Thyroid gland (tissue), 4 donors: ENCODE results near the gene TSPAN5. TPM values are rescaled to one million over a fixed set of nuclear protein-coding genes. Genes with fewer than 3 reads are reported as not detected.

Experiments used
- DNase-seq, 2 donors: peaks; one replicate each; pipeline ENCODE4 v3.0.0-alpha.2; 2019
- H3K27ac ChIP-seq, 3 donors: fragments of 200-600 bp; sonication (generic); 1 replicate in 2 of 3; 2 replicates in 1 of 3; pipeline ENCODE4 v1.5.1; 2016 to 2019; ENCODE audit warnings: mild to moderate bottlenecking in 1 of 3, moderate library complexity in 1 of 3
- H3K27me3 ChIP-seq: fragments of 200-600 bp; sonication (generic); one replicate; pipeline ENCODE4 v1.5.1; 2019
- H3K36me3 ChIP-seq, 2 donors: fragments of 200-600 bp; sonication (generic); one replicate each; pipeline ENCODE4 v1.5.1; 2016 to 2019
- H3K4me1 ChIP-seq, 2 donors: fragments of 200-600 bp; sonication (generic); one replicate each; pipeline ENCODE4 v1.5.1; 2017 to 2019
- H3K4me3 ChIP-seq, 3 donors: fragments of 200-600 bp; sonication (generic); replicated peaks in 1 of 3; 1 replicate in 2 of 3; 2 replicates in 1 of 3; pipeline ENCODE4 v1.5.1; 2016; ENCODE audit warnings: mild to moderate bottlenecking in 1 of 3
- H3K9me3 ChIP-seq: fragments of 200-600 bp; sonication (generic); one replicate; pipeline ENCODE4 v1.5.1; 2017
- POLR2A ChIP-seq, 2 donors: fragments of 450-650 bp; IDR thresholded peaks; one replicate each; pipeline ENCODE4 v1.6.1; 2017; ENCODE audit warnings: antibody characterized with exemption in 2 of 2, mild to moderate bottlenecking in 2 of 2, moderate library complexity in 1 of 2
- WGBS, 2 donors: methylation state at CpG; one replicate each; pipeline ENCODE4 v1.1.5; 2017; 5-methylcytosine and 5-hydroxymethylcytosine counted together
- intact Hi-C: fragments of 100-400 bp; cut with DNase I; formaldehyde crosslinking; loops from one replicate; pipeline ENCODE4 v1.15.1; 2023
- total RNA-seq, 4 donors: library from RNA; depleted of rRNA; stranded (reverse); fragments of >200 nt; gene quantifications; one replicate each; pipeline ENCODE4 v1.2.3, GENCODE V29; 2016
- TF ChIP-seq, protein P1 (sequence below), 6 experiments: fragments of 200-600 bp in 3 of 6; fragments of 450-650 bp in 3 of 6; sonication (generic) in 3 of 6; IDR thresholded peaks; one replicate each; pipeline ENCODE4 v1.5.1; 2016 to 2019; ENCODE audit warnings: antibody characterized with exemption in 6 of 6, mild to moderate bottlenecking in 2 of 6, inconsistent platforms in 1 of 6, moderate library complexity in 1 of 6

Gene TSPAN5
- total RNA-seq, 4 donors from 2014 or later, result 26.4 to 48.0 (median 29.1) TPM

DNA sequence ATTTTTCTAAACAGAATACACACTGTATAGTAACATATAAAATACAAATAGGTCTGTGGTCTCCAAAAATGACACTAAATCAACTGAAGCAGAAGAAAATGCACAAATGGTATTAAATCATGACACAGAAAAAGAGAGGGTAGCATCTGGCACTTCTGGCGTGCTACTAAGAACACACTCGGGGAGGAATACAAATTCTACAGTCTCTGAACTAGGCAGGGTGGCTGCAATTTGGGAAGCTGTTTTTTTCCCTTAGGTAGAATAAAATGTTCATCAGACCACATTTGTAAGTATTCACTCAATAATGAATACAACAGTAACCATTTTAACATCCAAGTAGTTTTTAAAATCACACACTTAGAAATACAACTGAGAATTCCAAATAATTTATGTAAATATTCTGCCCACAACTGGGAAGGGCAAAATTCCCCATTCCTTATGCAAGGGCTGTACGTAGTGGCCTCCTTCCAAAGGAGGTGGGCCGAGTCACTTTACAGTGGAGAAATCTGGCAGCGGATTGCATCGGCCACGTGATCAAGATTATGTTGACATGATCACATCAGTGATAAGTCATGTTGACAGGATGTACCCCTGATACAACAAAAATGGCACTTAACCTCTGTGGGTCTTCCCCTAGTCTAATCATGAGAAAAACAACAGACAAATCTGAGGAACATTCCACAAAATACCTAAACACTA is 101.1 kb downstream of the TSPAN5 start:
- Histone ChIP-seq H3K4me3 (no peak overlapping the region), H3K9me3 (no peaks in the 10 kb centered on the region), H3K27me3 (no peaks in the 10 kb centered on the region), H3K36me3 (no peaks in the 10 kb centered on the region), H3K4me1 (peaks cover 4 to 9% of the 10 kb centered on the region in 2 donors), H3K27ac (no peak overlapping the region)
- WGBS, 2 donors, result 70 to 82% methylated on average over 7 of the region's 7 CpGs
- TF ChIP-seq POLR2A (IDR thresholded peaks at IDR 0.05), result no peak
- TF ChIP-seq, protein P1, sequence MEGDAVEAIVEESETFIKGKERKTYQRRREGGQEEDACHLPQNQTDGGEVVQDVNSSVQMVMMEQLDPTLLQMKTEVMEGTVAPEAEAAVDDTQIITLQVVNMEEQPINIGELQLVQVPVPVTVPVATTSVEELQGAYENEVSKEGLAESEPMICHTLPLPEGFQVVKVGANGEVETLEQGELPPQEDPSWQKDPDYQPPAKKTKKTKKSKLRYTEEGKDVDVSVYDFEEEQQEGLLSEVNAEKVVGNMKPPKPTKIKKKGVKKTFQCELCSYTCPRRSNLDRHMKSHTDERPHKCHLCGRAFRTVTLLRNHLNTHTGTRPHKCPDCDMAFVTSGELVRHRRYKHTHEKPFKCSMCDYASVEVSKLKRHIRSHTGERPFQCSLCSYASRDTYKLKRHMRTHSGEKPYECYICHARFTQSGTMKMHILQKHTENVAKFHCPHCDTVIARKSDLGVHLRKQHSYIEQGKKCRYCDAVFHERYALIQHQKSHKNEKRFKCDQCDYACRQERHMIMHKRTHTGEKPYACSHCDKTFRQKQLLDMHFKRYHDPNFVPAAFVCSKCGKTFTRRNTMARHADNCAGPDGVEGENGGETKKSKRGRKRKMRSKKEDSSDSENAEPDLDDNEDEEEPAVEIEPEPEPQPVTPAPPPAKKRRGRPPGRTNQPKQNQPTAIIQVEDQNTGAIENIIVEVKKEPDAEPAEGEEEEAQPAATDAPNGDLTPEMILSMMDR (IDR thresholded peaks at IDR 0.05), result no peak
- intact Hi-C loops, result no loop called here
- no peak for DNase-seq

DNA sequence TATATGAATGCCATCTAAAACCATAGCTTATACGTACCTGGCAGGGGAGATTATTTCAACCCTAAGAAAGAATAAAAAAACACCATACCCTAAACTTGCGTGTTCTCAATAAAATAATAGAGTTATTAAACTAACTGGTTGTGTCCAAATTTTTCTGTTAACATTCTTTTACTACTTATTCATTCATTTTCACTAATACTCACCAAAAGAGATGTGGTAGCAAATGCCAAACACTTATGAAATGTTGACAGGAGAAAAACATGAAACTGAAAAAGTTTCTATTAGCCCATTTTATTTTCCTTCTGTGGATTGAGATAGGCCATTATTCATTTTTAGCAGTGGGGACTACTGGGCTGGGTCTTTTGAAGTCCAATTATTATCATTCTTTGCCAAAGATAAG is 102.0 kb downstream of the TSPAN5 start:
- no peak overlapping the region for H3K4me3 ChIP-seq
- WGBS, 2 donors, result 87 to 94% methylated on average over 2 of the region's 2 CpGs
- H3K4me1 ChIP-seq, result peaks cover 4 to 9% of the 10 kb centered on the region in 2 donors
- TF ChIP-seq, protein P1 (IDR thresholded peaks at IDR 0.05), result no peak
- TF ChIP-seq POLR2A (IDR thresholded peaks at IDR 0.05), result no peak
- no peaks in the 10 kb centered on the region for H3K9me3 ChIP-seq
- intact Hi-C loops, result no loop called here
- no peak overlapping the region for H3K27ac ChIP-seq
- no peaks in the 10 kb centered on the region for H3K36me3 ChIP-seq
- no peak for DNase-seq
- H3K27me3 ChIP-seq, result no peaks in the 10 kb centered on the region

DNA sequence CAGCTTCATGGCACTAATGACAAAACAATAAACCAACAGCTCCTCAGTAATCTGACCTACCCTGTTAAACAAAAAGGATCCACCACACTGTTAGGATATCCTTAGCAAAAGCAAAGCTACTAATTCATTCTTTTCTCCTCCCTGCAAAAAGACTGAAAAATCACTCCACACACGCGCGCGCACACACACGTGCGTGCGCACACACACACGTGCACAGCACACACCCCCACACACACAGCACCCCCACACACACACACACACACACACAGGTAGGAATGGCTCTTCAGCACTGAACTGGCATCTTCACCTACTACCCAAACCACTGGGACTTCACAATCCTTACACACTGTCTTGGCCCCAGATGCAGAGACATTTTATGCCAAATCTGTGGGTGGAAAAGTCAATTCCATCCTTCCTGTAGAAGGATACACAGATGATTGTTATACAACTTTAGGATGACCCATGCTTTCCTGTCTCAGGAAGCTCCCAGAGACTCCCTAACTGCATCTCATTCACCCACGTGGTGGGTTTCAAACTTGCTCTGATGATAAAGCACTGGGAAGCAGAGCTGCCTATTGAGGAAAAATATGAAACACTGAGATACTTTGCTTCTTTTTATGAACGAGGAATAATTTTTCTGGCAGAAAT is 102.5 kb downstream of the TSPAN5 start:
- Histone ChIP-seq H3K4me1 (peaks cover 4 to 9% of the 10 kb centered on the region in 2 donors), H3K9me3 (no peaks in the 10 kb centered on the region), H3K36me3 (no peaks in the 10 kb centered on the region), H3K27ac (no peak overlapping the region), H3K4me3 (no peak overlapping the region), H3K27me3 (no peaks in the 10 kb centered on the region)
- intact Hi-C loops, result no loop called here
- DNase-seq, result no peak
- WGBS, 2 donors, result 77 to 84% methylated on average over 10 of the region's 10 CpGs
- no peak for TF ChIP-seq POLR2A (IDR thresholded peaks at IDR 0.05)
- TF ChIP-seq, protein P1 (IDR thresholded peaks at IDR 0.05), result no peak

DNA sequence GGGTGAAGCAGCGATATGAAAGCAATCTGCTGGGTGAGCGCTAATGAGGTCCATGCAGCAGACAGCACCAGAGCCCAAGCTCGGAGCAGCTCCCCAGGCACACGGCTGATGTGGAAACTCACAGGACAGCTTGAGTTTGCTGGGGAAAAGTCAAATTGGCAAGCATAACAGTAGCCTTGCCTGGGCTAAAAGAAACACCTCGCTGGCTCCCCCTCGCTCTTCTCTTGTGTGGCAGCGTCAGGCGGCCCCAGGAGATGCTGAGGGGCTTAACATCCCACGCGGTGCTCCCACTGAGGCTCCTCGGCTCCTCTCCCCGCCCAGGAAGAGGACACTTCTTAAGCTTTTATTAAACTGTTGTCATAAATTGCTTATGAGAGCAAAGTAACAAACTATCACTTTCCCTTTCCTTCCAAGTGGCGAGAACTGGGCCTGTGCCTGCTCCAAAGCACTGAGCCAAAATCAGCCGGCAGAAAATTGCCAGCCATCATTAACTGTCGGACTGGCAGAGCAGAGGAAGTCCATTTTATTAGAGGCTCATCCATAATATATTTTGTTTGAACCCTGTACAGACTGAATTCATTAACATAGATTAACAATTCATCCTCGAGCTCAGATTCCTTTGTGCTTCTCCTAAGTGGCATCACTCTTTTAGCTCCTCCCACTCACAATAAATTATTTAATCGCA is 111.4 kb downstream of the TSPAN5 start:
- intact Hi-C loops, result no loop called here
- no peaks in the 10 kb centered on the region for H3K36me3 ChIP-seq
- 47 to 57% methylated on average over 17 of the region's 17 CpGs for WGBS, 2 donors
- peak; percentile 51 to 60 for DNase-seq
- H3K27me3 ChIP-seq, result no peaks in the 10 kb centered on the region
- TF ChIP-seq POLR2A (IDR thresholded peaks at IDR 0.05), result peak in 1 of 2 donors; percentile 29
- TF ChIP-seq, protein P1 (IDR thresholded peaks at IDR 0.05), result peak in 4 of 6 experiments; percentile 14 to 26 (median 16)
- no peaks in the 10 kb centered on the region for H3K9me3 ChIP-seq
- peaks cover 7 to 10% of the 10 kb centered on the region in 2 donors for H3K4me1 ChIP-seq
- peak overlapping the region in 1 of 3 donors; percentile 25 for H3K4me3 ChIP-seq
- H3K27ac ChIP-seq, result peak overlapping the region; percentile 32 to 79 (median 64)
